GM21619 (cell line): Measurements from ENCODE around the gene LAMB1.
"Not testable (repeated sequence)": the region's sequence is repeated elsewhere in the genome, so short reads cannot be mapped to it uniquely, and the experiment has no call there.

ENCODE experiments used
- ATAC-seq: cut with Tn5 transposase; IDR thresholded peaks from one replicate; pipeline ENCODE4 v1.9.1; 2021; ENCODE audit not compliant: unreplicated experiment

LAMB1 gene

DNA sequence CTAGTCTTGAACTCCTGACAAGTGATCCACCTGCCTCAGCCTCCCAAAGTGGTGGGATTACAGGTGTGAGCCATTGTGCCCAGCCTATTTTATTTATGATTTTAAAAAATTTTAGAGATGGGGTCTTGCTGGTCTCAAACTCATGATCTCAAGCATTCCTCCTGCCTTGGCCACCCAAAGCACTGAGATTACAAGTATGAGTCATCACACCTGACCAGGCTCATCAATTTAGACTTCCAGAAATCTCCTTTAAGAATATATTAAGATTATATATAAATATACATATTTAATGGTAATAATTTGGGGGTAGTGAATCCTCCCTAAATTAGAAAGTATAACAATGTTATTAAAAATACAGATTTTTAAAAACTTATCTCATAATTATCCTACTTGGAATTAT lies 29.1 kb downstream of the LAMB1 start:
- no peak for ATAC-seq

DNA sequence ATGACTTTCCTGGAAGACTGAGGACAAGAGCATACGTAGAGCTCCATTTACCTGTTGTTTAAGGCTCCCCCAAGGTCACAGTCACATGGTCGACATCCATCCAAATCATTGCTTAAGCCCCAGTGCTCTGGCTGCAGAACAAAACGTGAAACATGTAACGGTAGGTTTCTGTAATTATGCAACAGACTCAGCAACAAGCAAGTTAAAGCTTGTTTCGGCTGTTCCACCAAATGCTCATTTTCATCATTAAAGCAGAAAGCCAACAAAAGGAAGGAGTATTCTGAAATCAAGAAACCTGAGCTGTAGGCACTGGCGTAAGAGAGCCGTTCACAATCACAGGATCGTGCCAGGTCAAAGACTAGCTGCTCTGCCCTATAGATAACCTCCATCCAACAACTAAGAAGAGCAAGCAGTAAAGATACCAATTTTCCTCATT lies 30.0 kb downstream of the LAMB1 start:
- no peak for ATAC-seq

DNA sequence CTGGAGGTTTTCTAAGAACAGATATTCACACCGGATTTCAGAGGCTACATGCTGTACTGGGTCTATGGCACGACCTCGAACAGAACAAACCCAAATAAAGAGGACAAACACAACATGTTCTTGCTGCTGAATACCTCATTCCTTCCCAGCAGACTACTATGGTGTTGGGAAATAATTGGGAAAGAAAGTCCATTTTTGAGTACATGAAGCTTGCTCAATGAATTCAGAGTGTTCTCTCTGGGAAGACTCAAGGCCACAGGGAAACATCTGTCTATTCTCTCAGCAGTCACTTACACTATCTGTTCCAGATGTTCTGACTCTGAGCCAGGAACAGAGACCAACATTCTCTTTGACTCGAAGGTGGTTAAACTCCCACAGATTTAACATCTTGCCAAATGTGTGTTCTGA lies 30.9 kb downstream of the LAMB1 start:
- ATAC-seq: no peak

DNA sequence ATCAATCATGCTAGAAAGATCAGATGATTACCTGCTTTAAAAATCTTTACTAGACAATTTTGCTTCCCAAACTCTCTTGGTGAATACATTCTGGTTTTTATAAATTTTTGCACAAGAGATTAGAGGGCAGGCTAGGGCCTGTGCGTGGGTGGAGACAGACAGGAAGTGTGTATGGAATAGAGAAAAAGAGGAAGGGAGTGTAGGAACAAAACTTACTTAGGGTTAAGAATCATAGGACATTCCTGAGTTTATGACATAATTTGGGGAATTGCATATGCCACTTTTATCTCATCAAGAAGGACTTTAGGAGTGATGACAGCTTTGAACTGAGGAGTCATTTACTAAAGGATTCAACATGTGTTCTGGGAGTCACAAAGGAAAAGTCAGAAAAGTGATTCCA lies 31.3 kb downstream of the LAMB1 start:
- ATAC-seq: no peak

DNA sequence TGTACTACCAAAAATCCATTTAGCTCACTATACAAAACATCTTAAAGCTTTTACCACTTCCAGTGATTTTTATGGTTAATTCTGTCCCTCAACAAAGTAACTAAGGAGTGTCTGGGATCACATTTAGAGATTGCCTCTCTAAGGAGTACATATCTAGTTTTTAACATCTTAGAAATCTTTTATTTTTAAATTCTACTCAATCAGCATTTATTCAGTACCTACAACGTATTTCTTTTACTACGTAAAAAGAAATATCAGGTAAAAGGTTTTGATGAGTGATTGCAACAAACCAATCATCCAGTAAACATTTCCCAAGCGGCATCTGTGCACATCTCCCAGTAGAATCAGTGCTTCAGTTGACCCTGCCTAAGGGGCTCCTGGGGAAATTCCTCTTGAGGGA lies 31.9 kb downstream of the LAMB1 start:
- ATAC-seq: no peak

DNA sequence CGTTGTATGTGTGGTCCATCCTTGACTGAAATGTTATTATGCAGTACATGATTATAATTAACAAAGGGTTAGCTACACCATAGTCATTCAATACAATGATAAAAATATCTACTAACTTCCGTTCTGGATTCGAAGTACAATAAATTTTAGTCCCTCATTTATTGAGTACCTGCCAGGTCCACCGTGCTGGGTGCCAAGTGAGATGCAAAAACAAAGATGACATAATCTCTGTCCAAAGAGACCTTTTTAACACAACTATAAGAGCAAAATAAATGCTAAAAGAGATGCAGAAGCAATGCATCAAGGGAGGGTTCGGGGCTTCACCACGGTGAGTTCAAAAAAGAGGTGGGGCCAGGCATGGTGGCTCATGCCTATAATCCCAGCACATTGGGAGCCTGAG lies 33.1 kb downstream of the LAMB1 start:
- no peak for ATAC-seq

DNA sequence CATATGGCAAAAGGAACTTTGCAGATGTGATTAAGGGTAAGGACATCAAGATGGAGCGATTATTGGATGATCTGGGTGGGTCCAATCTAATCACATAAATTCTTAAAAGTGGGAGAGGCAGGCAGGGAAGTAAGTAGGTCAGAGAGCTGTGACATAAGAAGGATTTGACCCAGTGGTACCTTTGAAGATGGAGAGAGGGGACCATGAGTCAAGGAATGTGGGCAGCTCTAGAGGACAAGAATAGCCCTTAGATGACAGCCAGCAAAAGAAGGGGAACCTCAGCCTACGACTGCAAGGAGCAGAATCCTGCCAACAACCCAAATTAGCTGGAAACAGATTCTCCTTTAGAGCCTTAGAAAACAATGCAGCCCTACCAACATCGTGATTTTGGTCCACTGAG lies 34.5 kb downstream of the LAMB1 start:
- ATAC-seq: no peak

DNA sequence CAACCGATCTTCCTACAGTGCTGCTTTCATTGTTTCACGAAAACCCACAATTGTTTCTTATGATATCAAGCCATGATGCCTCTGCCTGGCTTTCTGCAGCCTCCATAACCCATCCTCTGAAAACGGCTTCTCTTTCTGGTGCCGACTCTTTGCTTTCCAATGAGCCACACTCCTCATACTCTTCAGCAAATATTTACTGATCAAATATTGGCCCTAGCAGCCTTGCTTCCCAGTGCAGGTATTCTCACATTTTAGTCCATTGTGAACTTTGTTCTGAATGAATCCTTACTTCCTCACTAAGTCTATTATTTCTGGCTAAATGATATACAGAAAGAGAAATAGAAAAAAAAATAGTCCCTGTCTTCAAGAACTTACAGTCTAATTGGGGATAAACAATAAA lies 35.5 kb downstream of the LAMB1 start:
- no peak for ATAC-seq

DNA sequence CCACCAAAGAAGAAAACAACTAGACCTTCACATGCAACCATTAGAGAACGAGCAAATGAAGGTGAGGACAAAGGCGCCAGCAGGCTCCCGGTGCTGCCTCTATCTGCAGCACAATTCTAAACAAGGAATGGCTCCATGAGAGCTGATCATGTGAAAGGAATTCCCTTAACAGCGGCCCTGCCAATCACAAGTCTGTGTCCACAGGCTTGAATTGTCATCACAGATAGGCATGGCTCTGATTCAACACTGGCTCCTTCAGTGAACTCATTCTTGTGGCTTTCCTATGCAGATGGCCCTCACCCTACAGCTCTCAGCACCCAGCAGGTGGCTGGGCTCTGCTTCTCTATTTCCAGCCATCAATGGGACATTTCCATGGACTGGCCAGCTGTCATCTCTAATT lies 36.2 kb downstream of the LAMB1 start:
- ATAC-seq: no peak

DNA sequence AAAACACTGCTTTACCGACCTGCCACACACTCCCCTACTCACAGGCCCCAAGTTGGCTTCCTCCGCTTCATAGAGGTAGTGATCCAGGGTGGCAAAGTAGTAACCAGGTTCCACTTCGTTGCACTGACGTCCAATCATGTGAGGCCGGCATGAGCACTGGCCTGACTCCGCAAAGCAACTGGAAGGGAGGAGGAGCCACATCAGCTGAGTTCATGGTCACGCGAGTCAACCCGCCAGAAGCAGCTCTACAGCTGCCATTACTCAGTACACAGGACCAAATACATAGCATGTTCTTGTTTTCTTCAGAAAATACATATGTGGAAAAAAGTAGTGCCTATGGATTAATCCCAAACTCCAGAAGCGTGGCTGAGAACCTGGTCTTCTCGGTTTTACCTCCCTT lies 38.5 kb downstream of the LAMB1 start:
- ATAC-seq: no peak

DNA sequence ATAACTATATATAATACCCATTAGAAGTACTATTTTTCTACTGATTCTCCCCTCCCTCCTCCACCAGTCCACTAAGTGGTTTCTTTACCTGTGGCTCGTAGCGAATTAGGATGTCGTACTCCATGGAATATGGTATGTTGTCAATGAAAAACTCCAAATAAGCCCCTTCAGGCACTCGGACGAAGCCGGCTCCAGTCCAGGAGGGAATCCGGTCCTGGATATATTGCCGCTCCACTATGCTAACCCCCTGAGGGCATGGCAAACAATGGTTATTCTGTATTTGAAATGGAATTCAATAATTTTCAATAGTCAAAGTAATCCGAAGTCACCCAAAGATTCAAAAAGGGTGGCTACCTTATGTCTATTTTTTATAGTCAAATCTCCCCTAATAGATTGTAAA lies 40.1 kb downstream of the LAMB1 start:
- no peak for ATAC-seq

DNA sequence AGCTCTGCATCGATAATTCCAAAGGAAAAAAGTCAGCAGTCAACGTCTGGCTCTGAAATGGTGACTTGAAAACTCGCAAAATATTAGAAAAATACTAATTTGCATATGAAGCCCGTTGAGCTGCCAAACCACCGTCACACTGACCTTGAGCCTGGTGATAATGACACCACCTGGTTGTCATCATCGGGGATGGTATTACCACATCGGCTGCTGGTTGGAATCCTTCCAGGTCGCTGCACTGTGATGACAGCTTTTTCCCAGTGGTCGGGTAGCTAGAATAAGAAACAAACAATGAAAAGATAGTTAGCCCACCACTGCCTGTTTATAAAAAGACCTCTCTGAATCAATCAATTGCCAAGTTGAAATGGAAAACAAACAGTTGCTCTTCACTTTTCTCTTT lies 41.6 kb downstream of the LAMB1 start:
- no peak for ATAC-seq

DNA sequence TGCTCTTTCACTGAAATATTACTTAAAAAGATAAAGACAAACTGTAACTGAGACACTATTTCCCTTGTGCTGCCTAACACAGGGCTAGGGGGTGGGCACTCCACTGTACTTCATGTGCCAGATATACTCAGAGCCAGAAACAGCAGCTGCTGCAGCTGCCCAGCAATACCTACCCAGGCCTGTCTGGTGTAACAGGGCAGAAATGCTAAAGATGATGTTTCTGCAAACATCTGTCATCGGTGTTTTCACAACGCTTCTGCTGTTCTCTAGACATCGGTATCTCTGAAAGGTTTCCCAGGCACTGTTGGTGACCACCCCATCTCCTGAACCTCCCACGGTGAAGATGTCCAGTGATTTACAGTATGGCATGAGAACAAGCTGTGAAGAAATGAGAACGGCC lies 42.7 kb downstream of the LAMB1 start:
- ATAC-seq: no peak

DNA sequence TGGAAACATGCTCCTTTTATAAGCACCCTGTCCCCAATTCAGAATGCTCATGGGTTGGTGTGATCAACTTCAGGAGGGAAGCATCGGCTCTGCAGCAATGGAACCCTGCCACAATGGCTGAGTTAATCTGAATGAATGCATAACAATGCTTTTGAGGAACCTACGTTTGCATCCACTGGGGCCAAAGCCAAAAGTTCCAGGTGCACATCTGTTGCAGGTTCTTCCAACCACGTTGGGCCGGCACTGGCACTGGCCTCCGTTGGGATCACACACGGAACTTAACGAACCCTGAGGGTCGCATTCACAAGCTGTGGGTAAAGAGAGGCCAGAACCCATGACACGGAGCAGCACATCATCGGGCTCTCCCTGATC lies 43.4 kb downstream of the LAMB1 start:
- no peak for ATAC-seq

DNA sequence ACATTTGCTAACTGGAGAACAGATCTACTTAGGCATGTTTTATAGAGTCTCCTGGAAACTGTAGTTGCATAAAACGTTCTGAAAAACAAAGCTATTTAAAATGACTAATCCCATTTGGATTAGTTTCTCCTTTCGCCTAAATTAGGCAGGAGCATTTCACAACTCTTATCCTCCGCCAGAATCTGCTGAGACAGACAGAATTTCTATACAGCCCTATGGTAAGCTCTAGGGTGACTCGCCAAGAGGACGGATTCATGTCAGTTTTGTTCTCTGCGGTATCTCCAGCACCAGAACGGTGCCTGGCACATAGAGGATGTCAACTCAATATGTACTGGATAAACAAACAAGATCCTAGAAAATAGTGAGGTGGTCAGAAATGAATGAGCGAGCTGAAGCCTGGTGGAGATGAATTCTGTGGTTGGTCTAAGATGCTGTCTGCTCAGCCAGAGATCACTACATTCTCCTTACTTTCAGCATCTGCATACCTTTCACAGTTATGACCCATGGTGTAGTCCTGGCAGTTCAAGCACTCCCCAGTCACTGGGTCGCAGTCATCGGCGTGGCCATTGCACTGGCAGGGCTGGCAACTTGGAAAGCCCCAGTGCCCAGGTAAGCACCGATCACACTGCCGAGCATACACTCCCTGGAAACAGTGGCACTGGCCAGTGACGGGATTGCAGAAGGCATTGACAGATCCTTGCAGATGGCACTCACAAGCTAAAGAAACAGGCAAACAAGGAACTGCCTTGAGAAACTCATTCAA lies 44.0 kb downstream of the LAMB1 start:
- ATAC-seq: no peak

DNA sequence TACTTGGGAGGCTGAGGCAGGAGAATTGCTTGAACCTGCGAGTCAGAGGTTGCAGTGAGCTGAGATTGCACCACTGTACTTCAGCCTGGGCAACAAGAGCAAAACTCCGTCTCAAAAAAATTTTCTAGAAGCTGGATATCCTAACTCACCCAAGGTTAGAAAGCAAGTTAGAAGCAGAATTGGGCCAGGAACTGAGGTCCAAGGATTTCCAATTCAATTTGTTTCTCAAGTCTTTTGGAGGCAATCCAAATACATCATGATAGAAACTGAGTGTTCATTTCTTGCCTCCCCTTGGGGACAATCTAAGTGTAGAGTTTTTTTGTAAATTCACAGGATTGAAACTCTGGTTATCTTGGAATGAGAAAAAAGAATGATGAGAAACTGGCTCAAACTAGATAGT lies 45.5 kb downstream of the LAMB1 start:
- no peak for ATAC-seq

DNA sequence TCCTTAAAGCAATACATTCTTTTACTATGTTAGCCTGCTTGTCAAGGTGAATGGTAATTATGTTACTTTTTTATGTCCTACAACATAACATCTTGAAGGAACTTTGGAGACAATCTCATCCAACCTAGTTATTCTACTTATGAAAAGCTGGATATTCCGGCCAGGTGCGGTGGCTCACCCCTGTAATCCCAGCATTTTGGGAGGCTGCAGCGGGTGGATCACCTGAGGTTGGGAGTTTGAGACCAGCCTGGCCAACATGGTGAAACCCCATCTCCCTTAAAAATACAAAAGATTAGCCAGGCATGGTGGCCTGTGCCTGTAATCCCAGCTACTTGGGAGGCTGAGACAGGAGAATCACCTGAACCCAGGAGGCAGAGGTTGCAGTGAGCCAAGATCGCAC lies 46.0 kb downstream of the LAMB1 start:
- not testable (repeated sequence) for ATAC-seq

DNA sequence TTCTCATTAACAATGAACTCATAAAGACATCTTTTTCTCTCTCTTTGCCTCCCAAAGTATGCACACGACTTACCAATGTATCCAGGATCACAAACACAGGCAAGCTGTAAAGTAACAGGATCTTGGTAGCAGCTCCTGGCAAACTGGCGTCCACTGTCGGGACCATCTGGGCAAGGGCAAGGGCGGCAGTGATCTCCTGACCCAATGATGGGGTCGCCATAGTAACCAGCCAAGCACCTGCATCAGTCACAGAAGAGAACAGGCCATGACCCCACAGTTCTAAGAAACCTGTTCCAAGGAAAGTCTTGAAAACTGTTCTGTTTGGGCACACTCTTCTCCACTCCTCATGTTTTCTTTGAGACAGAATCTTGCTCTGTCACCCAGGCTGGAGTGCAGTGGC lies 47.6 kb downstream of the LAMB1 start:
- ATAC-seq: no peak

DNA sequence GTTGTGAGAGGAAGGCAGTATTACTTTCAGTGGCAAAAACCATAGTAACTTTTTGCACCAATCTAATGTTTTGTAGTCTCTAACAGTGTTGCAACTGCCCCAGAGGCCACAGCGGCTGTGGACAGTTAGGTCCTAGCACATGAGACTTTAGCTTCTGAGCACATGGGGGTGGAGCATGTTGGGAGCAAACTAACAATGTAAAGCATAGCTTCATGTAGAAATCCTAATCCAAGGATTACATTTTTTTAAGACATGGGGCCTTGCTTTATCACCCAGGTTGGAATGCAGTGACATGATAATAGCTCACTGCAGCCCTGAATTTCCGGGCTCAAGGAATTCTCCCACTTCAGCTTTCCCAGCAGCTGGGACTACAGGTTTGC lies 49.0 kb downstream of the LAMB1 start:
- ATAC-seq: no peak

DNA sequence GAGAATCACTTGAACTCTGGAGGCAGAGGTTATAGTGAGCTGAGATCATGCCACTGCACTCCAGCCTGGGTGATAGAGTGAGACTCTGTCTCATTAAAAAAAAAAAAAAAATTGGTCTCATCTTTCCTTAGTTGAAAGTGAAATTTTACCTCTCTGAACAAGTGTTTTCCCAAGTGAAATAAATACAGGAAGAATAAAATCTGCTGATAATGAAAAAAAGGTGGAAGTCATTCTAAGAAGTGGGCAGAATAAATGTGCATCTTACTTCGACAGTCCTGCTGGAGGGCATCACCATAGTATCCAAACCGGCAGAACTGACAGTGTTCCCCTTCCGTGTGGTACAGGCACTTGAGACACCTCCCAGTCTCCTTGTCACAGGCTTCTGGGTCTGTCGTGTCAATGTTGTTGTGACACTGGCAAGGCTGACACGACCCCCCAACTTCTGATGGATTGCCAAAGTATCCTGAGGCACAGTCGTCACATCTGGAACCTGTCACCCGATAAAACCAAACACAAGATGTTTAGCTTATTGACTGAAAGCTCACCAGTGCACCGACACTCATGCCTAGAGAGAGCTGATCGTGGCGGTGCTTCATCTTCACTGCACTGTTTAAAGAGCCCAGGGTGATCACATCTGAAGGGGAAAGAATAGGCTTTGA lies 49.6 kb downstream of the LAMB1 start:
- no peak for ATAC-seq

DNA sequence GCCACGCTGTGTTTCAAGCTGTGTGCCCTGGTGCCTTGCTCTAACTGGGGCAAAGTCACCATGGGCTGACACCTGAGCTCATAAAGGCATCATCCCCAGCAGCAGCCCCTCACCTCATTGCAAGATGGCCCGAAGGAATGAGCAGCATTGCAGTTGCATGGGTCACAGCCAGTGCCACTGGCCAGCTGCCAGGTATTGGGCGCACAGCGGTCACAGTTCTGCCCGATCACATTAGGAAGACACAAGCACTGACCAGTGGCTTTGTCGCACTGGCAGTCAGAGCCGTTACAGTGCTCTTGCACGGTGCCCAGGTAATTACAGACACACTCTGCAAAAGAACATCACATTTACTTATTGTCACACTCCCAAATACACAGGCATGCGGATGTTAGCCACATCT lies 51.1 kb downstream of the LAMB1 start:
- ATAC-seq: no peak

DNA sequence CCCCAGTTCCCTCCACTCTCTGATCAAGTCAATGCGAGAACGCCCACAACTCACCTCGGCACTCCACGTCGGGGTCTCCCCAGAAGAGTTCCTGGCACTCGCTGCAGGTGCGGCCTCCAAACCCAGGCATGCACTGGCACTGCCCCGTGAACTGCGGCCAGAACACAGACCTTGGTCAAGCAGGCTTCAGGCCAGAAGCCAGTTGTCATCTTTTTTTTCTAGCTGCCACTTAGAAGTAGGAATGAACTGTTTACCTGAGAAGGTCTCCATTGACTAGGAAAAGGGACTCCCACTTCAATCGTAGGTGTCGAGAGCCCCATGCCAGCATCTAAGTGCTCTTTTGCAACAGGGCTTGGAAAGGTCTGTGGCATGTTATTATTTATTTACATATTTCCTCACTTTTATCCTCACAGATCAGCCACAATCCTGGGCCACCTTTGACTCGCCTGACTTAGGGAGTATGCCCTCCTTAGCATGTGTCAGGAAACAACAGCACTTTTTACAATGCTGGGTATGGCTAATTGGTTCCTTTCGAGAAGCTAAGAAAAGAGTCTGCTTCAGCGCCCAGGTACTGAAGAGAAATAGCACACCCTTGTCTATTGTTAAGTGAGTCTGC lies 51.7 kb downstream of the LAMB1 start:
- no peak for ATAC-seq
